Mesenchymal stem cell (in vitro differentiated cells and primary cell): ENCODE results near the gene MYCL.
A peak's percentile ranks its signal among the peaks of the same experiment; 100 is the strongest.

ENCODE experiments used
- DNase-seq: peaks from one replicate; pipeline ENCODE4 v3.0.0-alpha.2; 2013
- H2AFZ ChIP-seq: one replicate; pipeline ENCODE4 v1.6.1; 2013; ENCODE audit warnings: low read depth, mild to moderate bottlenecking, control low read depth, inconsistent platforms, low read length, moderate library complexity
- H2AK5ac ChIP-seq: 2 replicates; pipeline ENCODE4 v1.6.1; 2013; ENCODE audit warnings: low read length, moderate library complexity, mild to moderate bottlenecking, inconsistent platforms; ENCODE audit not compliant: severe bottlenecking
- H2BK120ac ChIP-seq: one replicate; pipeline ENCODE4 v1.6.1; 2013; ENCODE audit warnings: low read depth, mild to moderate bottlenecking, inconsistent platforms, low read length, moderate library complexity
- H2BK12ac ChIP-seq, 2 experiments: one replicate each; pipeline ENCODE4 v1.6.1; 2013; ENCODE audit warnings: inconsistent platforms in 2 of 2, low read length in 2 of 2, mild to moderate bottlenecking in 2 of 2, moderate library complexity in 2 of 2, control low read depth in 1 of 2
- H2BK15ac ChIP-seq: one replicate; pipeline ENCODE4 v1.6.1; 2013; ENCODE audit warnings: mild to moderate bottlenecking, low read depth, inconsistent platforms; ENCODE audit not compliant: poor library complexity, severe bottlenecking
- H2BK5ac ChIP-seq: 2 replicates; pipeline ENCODE4 v1.6.1; 2013; ENCODE audit warnings: low read depth, mild to moderate bottlenecking, low read length, control low read depth, inconsistent platforms; ENCODE audit not compliant: poor library complexity, severe bottlenecking
- H3K14ac ChIP-seq, 2 experiments: one replicate each; pipeline ENCODE4 v1.6.1; 2013; ENCODE audit warnings: inconsistent platforms in 2 of 2, low read length in 2 of 2, control low read depth in 1 of 2, mild to moderate bottlenecking in 1 of 2, moderate library complexity in 1 of 2
- H3K18ac ChIP-seq, 2 experiments: one replicate each; pipeline ENCODE4 v1.6.1; 2013; ENCODE audit warnings: inconsistent platforms in 2 of 2, low read length in 2 of 2, control low read depth in 1 of 2, low read depth in 1 of 2, mild to moderate bottlenecking in 1 of 2
- H3K23ac ChIP-seq, 2 experiments: one replicate each; pipeline ENCODE4 v1.6.1; 2013; ENCODE audit warnings: inconsistent platforms in 2 of 2, low read length in 2 of 2, mild to moderate bottlenecking in 2 of 2, moderate library complexity in 2 of 2, control low read depth in 1 of 2
- H3K27ac ChIP-seq: 2 replicates; pipeline ENCODE4 v1.5.1; 2013; ENCODE audit warnings: mild to moderate bottlenecking, moderate library complexity, low read length, control low read depth, inconsistent platforms; ENCODE audit not compliant: poor library complexity, severe bottlenecking
- H3K27me3 ChIP-seq, 2 experiments: 2 replicates each; pipeline versions ENCODE4 v1.6.1 to v1.7.0; 2013; ENCODE audit warnings: low read length in 2 of 2, mild to moderate bottlenecking in 2 of 2, moderate library complexity in 2 of 2, control low read depth in 1 of 2, inconsistent platforms in 1 of 2; ENCODE audit not compliant: control insufficient read depth in 1 of 2, insufficient read depth in 1 of 2
- H3K36me3 ChIP-seq, 2 experiments: 2 replicates each; pipeline versions ENCODE4 v1.6.1 to v1.7.0; 2013; ENCODE audit warnings: low read length in 2 of 2, control low read depth in 1 of 2, inconsistent platforms in 1 of 2, low read depth in 1 of 2, mild to moderate bottlenecking in 1 of 2; ENCODE audit not compliant: insufficient read depth in 2 of 2, control insufficient read depth in 1 of 2
- H3K4ac ChIP-seq, 2 experiments: one replicate each; pipeline ENCODE4 v1.6.1; 2013; ENCODE audit warnings: inconsistent platforms in 2 of 2, low read length in 2 of 2, mild to moderate bottlenecking in 2 of 2, moderate library complexity in 2 of 2, control low read depth in 1 of 2, low read depth in 1 of 2
- H3K4me1 ChIP-seq: 2 replicates; pipeline ENCODE4 v1.6.1; 2013; ENCODE audit warnings: low read depth, low read length, control low read depth; ENCODE audit not compliant: control insufficient read depth, insufficient read depth
- H3K4me2 ChIP-seq: 2 replicates; pipeline ENCODE4 v1.6.1; 2013; ENCODE audit warnings: low read length, mild to moderate bottlenecking, inconsistent platforms; ENCODE audit not compliant: poor library complexity, severe bottlenecking
- H3K4me3 ChIP-seq, 2 experiments: 2 replicates each; pipeline versions ENCODE4 v1.5.1 to v1.7.0; 2013; ENCODE audit warnings: low read length in 2 of 2, mild to moderate bottlenecking in 2 of 2, control low read depth in 1 of 2, low read depth in 1 of 2; ENCODE audit not compliant: insufficient read depth in 1 of 2
- H3K79me1 ChIP-seq: replicated peaks from 2 replicates; pipeline ENCODE4 v1.6.1; 2013; ENCODE audit warnings: mild to moderate bottlenecking, control low read depth, low read length, inconsistent platforms; ENCODE audit not compliant: poor library complexity, severe bottlenecking
- H3K9ac ChIP-seq: 2 replicates; pipeline ENCODE4 v1.7.0; 2013; ENCODE audit warnings: mild to moderate bottlenecking, low read length, moderate library complexity
- H3K9me3 ChIP-seq: 2 replicates; pipeline ENCODE4 v1.7.0; 2013; ENCODE audit warnings: mild to moderate bottlenecking, low read length; ENCODE audit not compliant: control insufficient read depth
- H4K8ac ChIP-seq: one replicate; pipeline ENCODE4 v1.6.1; 2013; ENCODE audit warnings: inconsistent platforms, mild to moderate bottlenecking, low read length, moderate library complexity
- H4K91ac ChIP-seq: one replicate; pipeline ENCODE4 v1.6.1; 2013; ENCODE audit warnings: mild to moderate bottlenecking, low read length, inconsistent platforms
- WGBS: methylation state at CpG from one replicate; pipeline ENCODE4 v1.1.7; 2013; ENCODE audit warnings: mixed read lengths; 5-methylcytosine and 5-hydroxymethylcytosine counted together

MYCL gene

GRCh38 chr1:39854738-39855137, 47.0 kb downstream of the MYCL start:
- 97% methylated on average over 8 of the region's 8 CpGs for WGBS
- Histone ChIP-seq H3K9me3 (no peaks in the 10 kb centered on the region), H2AK5ac (no peak overlapping the region), H3K79me1 (peaks cover 26% of the 10 kb centered on the region), H2BK12ac (no peak overlapping the region), H2AFZ (no peak overlapping the region), H2BK120ac (no peak overlapping the region), H3K9ac (no peak overlapping the region), H4K91ac (no peak overlapping the region), H3K4me1 (peaks cover 2% of the 10 kb centered on the region), H3K27me3 (no peaks in the 10 kb centered on the region), H3K4me2 (no peak overlapping the region), H3K4ac (no peak overlapping the region), H3K18ac (no peak overlapping the region), H2BK15ac (no peak overlapping the region), H3K36me3 (peaks cover 10 to 53% of the 10 kb centered on the region in 2 experiments), H3K4me3 (no peak overlapping the region), H3K14ac (no peak overlapping the region), H2BK5ac (no peak overlapping the region), H3K27ac (no peak overlapping the region), H3K23ac (no peak overlapping the region), H4K8ac (no peak overlapping the region)
- no peak for DNase-seq

GRCh38 chr1:39854314-39854713, 47.4 kb downstream of the MYCL start:
- no peak for DNase-seq
- no peak overlapping the region for H2AFZ ChIP-seq
- no peak overlapping the region for H4K91ac ChIP-seq
- H3K18ac ChIP-seq, result no peak overlapping the region
- H3K27me3 ChIP-seq, result no peaks in the 10 kb centered on the region
- no peaks in the 10 kb centered on the region for H3K9me3 ChIP-seq
- H2BK12ac ChIP-seq, result no peak overlapping the region
- no peak overlapping the region for H3K14ac ChIP-seq
- H2AK5ac ChIP-seq, result no peak overlapping the region
- no peak overlapping the region for H3K23ac ChIP-seq
- H3K36me3 ChIP-seq, result peaks cover 10 to 57% of the 10 kb centered on the region in 2 experiments
- H3K4ac ChIP-seq, result no peak overlapping the region
- H3K79me1 ChIP-seq, result peaks cover 30% of the 10 kb centered on the region
- no peak overlapping the region for H3K9ac ChIP-seq
- H3K4me1 ChIP-seq, result peaks cover 2% of the 10 kb centered on the region
- H3K4me2 ChIP-seq, result no peak overlapping the region
- H4K8ac ChIP-seq, result no peak overlapping the region
- H2BK15ac ChIP-seq, result no peak overlapping the region
- H3K27ac ChIP-seq, result no peak overlapping the region
- H2BK120ac ChIP-seq, result no peak overlapping the region
- no peak overlapping the region for H3K4me3 ChIP-seq
- no peak overlapping the region for H2BK5ac ChIP-seq

GRCh38 chr1:39852876-39853275, 48.8 kb downstream of the MYCL start:
- Histone ChIP-seq H3K79me1 (peaks cover 30% of the 10 kb centered on the region), H3K23ac (no peak overlapping the region), H3K27me3 (no peaks in the 10 kb centered on the region), H3K18ac (no peak overlapping the region), H3K36me3 (peaks cover 12 to 69% of the 10 kb centered on the region in 2 experiments), H2BK15ac (no peak overlapping the region), H4K8ac (no peak overlapping the region), H3K4me2 (no peak overlapping the region), H3K9me3 (no peaks in the 10 kb centered on the region), H2AFZ (no peak overlapping the region), H3K4me3 (no peak overlapping the region), H3K4me1 (peaks cover 2% of the 10 kb centered on the region), H3K27ac (no peak overlapping the region), H2AK5ac (no peak overlapping the region), H2BK5ac (no peak overlapping the region), H4K91ac (no peak overlapping the region), H2BK12ac (no peak overlapping the region), H3K9ac (no peak overlapping the region), H3K4ac (no peak overlapping the region), H2BK120ac (no peak overlapping the region), H3K14ac (no peak overlapping the region)
- DNase-seq, result no peak
- WGBS, result 100% methylated on average over 1 of the region's 1 CpG

- Histone ChIP-seq H2AK5ac (no peak overlapping the region), H3K79me1 (peaks cover 30% of the 10 kb centered on the region), H3K27me3 (no peaks in the 10 kb centered on the region), H4K8ac (no peak overlapping the region), H2AFZ (no peak overlapping the region), H2BK12ac (no peak overlapping the region), H3K36me3 (peaks cover 12 to 75% of the 10 kb centered on the region in 2 experiments), H3K14ac (no peak overlapping the region), H3K4me1 (peaks cover 3% of the 10 kb centered on the region), H3K18ac (no peak overlapping the region), H3K23ac (no peak overlapping the region), H3K9me3 (no peaks in the 10 kb centered on the region), H3K27ac (no peak overlapping the region), H2BK15ac (no peak overlapping the region), H3K4me3 (no peak overlapping the region), H3K4me2 (no peak overlapping the region), H4K91ac (no peak overlapping the region), H2BK120ac (no peak overlapping the region), H3K9ac (no peak overlapping the region), H2BK5ac (no peak overlapping the region), H3K4ac (no peak overlapping the region)
- peak; percentile 18 for DNase-seq
- 98% methylated on average over 3 of the region's 5 CpGs for WGBS
Observed at GRCh38 chr1:39852214-39852791, 49.4 kb downstream of the MYCL start.
